Transverse colon (tissue), 4 donors: ENCODE measurements around the gene BPIFB3. TPM values are rescaled to one million over a fixed set of nuclear protein-coding genes. Genes with fewer than 3 reads are reported as not detected.
"Not testable (repeated sequence)": the region's sequence is repeated elsewhere in the genome, so short reads cannot be mapped to it uniquely, and the experiment has no call there.

Source experiments
- DNase-seq: peaks from one replicate; pipeline ENCODE4 v3.0.0-alpha.2; 2019
- H3K27ac ChIP-seq, 4 donors: fragments of 200-600 bp; sonication (generic); 2 replicates each; pipeline ENCODE4 v1.5.1; 2016 to 2018; ENCODE audit warnings: inconsistent platforms in 4 of 4
- H3K27me3 ChIP-seq: fragments of 200-600 bp; sonication (generic); 2 replicates; pipeline ENCODE4 v1.5.1; 2017; ENCODE audit warnings: inconsistent platforms
- H3K36me3 ChIP-seq, 4 donors: fragments of 200-600 bp; sonication (generic); 2 replicates each; pipeline ENCODE4 v1.5.1; 2017 to 2019; ENCODE audit warnings: inconsistent platforms in 4 of 4
- H3K4me1 ChIP-seq, 4 donors: fragments of 200-600 bp; sonication (generic); 2 replicates each; pipeline ENCODE4 v1.5.1; 2017 to 2020; ENCODE audit warnings: inconsistent platforms in 4 of 4
- H3K4me3 ChIP-seq, 4 donors: fragments of 200-600 bp; sonication (generic); 1 replicate in 1 of 4; 2 replicates in 3 of 4; pipeline versions ENCODE4 v1.5.1 to v1.6.1; 2017 to 2019; ENCODE audit warnings: inconsistent platforms in 4 of 4
- H3K9me3 ChIP-seq, 2 donors: fragments of 200-600 bp; sonication (generic); 2 replicates each; pipeline ENCODE4 v1.5.1; 2017 to 2019; ENCODE audit warnings: inconsistent platforms in 2 of 2
- EP300 ChIP-seq: sonication (generic); formaldehyde crosslinking; IDR thresholded peaks from one replicate; pipeline ENCODE4 v1.6.1; 2017; ENCODE audit warnings: antibody characterized with exemption, low read depth
- POLR2A ChIP-seq: fragments of 450-650 bp; IDR thresholded peaks from one replicate; pipeline ENCODE4 v1.6.1; 2016; ENCODE audit warnings: antibody characterized with exemption, mild to moderate bottlenecking, moderate library complexity
- POLR2AphosphoS5 ChIP-seq, 3 donors: sonication (generic); formaldehyde crosslinking; IDR thresholded peaks; one replicate each; pipeline ENCODE4 v1.6.1; 2016; ENCODE audit warnings: antibody characterized with exemption in 3 of 3
- WGBS, 2 donors: methylation state at CpG; one replicate each; pipeline ENCODE4 v1.1.5; 2018; ENCODE audit warnings: low coverage in 1 of 2; 5-methylcytosine and 5-hydroxymethylcytosine counted together
- in situ Hi-C, 4 donors: fragments of 200-750 bp; cut with MboI; loops; one replicate each; pipeline versions ENCODE4 v1.15.0 to v1.15.1; 2017; ENCODE audit warnings: low sequenced_read_pairs in 3 of 4, low pct_ligation_motif_present in 1 of 4, low pct_unique_long_range_greater_than_20kb in 1 of 4
- intact Hi-C: fragments of 100-400 bp; cut with DNase I; formaldehyde crosslinking; loops from one replicate; pipeline ENCODE4 v1.15.1; 2023; ENCODE audit warnings: low total_unique reads
- total RNA-seq, 4 donors: library from RNA; depleted of rRNA; stranded (reverse); fragments of >200 nt; gene quantifications; one replicate each; pipeline ENCODE4 v1.1.0, GENCODE V29; 2016
- TF ChIP-seq, protein P1 (sequence below), 5 experiments: fragments of 200-600 bp in 3 of 5; fragments of 450-650 bp in 2 of 5; sonication (generic) in 3 of 5; IDR thresholded peaks; 1 replicate in 2 of 5; 2 replicates in 3 of 5; pipeline ENCODE4 v1.5.1; 2016 to 2017; ENCODE audit warnings: antibody characterized with exemption in 5 of 5, inconsistent platforms in 3 of 5, mild to moderate bottlenecking in 2 of 5, moderate library complexity in 1 of 5

Gene BPIFB3
- total RNA-seq, 4 donors from 2014 or later: not detected

DNA sequence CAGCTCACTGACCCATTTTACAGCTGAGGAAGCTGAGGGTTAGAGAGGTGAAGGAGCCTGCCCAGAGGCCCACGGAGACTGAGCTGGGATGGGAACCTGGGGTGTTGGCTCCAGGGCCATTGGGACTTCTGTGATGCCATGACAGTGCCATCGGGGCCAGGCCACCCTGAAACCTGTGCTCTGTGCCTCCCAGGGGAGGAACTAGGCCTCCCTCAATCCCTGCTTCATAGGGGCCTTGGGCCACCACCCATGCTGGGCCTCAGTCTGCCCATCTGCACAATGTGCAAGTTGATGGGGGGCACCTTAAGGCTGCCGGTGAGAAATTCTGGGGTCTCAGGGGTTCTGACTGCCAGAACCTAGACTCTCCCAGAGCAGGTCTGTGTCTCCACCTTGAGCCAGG lies 50.6 kb downstream of the BPIFB3 start:
- no peak for DNase-seq
- Histone ChIP-seq H3K4me3 (no peak overlapping the region), H3K36me3 (no peaks in the 10 kb centered on the region), H3K27me3 (no peaks in the 10 kb centered on the region), H3K27ac (no peak overlapping the region), H3K9me3 (no peaks in the 10 kb centered on the region), H3K4me1 (no peaks in the 10 kb centered on the region)
- TF ChIP-seq, protein P1, sequence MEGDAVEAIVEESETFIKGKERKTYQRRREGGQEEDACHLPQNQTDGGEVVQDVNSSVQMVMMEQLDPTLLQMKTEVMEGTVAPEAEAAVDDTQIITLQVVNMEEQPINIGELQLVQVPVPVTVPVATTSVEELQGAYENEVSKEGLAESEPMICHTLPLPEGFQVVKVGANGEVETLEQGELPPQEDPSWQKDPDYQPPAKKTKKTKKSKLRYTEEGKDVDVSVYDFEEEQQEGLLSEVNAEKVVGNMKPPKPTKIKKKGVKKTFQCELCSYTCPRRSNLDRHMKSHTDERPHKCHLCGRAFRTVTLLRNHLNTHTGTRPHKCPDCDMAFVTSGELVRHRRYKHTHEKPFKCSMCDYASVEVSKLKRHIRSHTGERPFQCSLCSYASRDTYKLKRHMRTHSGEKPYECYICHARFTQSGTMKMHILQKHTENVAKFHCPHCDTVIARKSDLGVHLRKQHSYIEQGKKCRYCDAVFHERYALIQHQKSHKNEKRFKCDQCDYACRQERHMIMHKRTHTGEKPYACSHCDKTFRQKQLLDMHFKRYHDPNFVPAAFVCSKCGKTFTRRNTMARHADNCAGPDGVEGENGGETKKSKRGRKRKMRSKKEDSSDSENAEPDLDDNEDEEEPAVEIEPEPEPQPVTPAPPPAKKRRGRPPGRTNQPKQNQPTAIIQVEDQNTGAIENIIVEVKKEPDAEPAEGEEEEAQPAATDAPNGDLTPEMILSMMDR (IDR thresholded peaks at IDR 0.05): no peak
- TF ChIP-seq POLR2A (no peak), EP300 (no peak), POLR2AphosphoS5 (IDR thresholded peaks at IDR 0.05) (no peak)
- WGBS, 2 donors: 66% methylated on average over 3 of the region's 3 CpGs; no CpG with 5 or more reads in 1 of the 2 donors
- intact Hi-C loops (no loop called here), in situ Hi-C loops (no loop called here)

DNA sequence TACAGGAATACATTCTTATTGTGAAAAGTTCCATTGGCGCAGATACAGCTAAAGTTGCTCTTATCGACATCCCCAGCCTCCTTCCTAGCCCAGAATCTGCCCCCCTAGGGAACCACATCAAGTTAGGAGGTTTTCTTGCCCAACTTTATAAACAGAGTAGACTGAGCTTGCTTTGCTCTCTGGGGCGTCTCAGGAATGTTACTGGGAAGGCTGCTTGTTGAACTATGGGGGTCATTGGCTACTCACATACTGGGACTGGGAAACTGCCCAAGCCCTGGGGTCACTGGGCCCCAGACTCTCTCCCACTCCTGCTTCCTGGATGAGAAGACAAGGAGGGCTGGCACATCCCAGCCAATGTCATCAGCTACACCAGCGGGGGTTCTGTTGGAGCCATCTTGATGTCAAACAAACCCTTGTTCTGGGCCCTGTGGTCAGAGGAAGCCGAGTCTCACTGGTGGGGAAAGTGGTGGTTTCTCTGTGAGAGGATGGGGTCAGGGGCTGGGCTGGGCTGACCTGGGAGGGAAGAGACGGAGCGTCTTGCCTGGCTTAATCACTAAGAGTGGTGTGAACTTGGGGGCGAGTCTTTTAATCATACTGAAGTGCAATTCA lies 51.7 kb downstream of the BPIFB3 start:
- DNase-seq: no peak
- 71 to 94% methylated on average over 2 to 8 of the region's 8 CpGs for WGBS, 2 donors

DNA sequence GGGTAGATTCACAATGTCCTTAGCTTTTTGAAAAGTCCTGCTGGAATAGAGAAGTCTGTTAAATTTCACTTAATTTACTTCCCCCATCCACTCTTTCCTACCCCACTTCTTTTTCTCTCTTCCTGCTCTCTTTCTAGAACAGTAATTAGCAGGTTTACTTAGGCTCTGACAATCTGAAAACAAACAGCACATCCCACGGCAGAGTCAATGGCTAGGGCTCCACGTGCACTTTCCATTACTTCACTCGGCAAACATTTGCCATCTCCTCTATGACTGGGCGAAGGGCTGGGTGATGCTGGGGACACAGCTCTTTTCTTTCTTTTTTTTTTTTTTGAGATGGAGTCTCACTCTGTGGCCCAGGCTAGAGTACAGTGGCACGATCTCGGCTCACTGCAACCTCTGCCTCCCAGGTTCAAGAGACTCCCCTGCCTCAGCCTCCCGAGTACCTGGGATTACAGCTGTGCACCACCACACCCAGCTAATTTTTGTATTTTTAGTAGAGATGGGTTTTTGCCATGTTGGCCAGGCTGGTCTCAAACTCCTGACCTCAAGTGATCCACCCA lies 52.4 kb downstream of the BPIFB3 start:
- in situ Hi-C loops, H3K36me3 ChIP-seq, DNase-seq, H3K9me3 ChIP-seq, H3K27ac ChIP-seq, intact Hi-C loops, H3K4me1 ChIP-seq, H3K27me3 ChIP-seq, H3K4me3 ChIP-seq: not testable (repeated sequence)
- WGBS, 2 donors: 42 to 57% methylated on average over 4 to 7 of the region's 7 CpGs

More for the DNA sequence above, 51.7 kb downstream of the BPIFB3 start:
- no peaks in the 10 kb centered on the region for H3K9me3 ChIP-seq
- no peaks in the 10 kb centered on the region for H3K4me1 ChIP-seq
- in situ Hi-C loops: no loop called here
- H3K27ac ChIP-seq: no peak overlapping the region
- H3K4me3 ChIP-seq: no peak overlapping the region
- no peak for TF ChIP-seq EP300
- no peak for TF ChIP-seq POLR2A
- TF ChIP-seq POLR2AphosphoS5 (IDR thresholded peaks at IDR 0.05): no peak
- TF ChIP-seq, protein P1 (IDR thresholded peaks at IDR 0.05): no peak
- no peaks in the 10 kb centered on the region for H3K27me3 ChIP-seq
- intact Hi-C loops: no loop called here
- no peaks in the 10 kb centered on the region for H3K36me3 ChIP-seq

DNA sequence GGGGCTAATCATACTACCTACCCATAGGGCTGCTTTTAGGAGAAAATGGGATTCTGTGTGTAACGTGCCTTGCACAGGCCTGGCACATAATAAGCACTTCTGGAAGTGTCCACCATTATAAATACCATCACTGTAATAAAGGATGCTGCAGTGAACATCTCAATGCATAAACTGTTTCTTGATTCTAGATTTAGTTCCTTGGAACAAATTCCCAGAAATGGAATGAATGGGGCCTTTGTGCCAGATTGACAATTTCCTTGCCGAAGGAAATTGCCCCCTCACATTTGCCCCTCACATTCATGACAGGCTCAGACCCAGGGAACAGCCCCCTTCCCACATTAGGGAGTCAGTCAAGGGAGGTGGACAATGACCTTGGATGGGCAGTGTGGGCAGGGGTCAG lies 55.0 kb downstream of the BPIFB3 start:
- in situ Hi-C loops: no loop called here
- intact Hi-C loops: no loop called here
- H3K27ac ChIP-seq: no peak overlapping the region
- no peak for TF ChIP-seq POLR2A
- TF ChIP-seq, protein P1 (IDR thresholded peaks at IDR 0.05): no peak
- TF ChIP-seq POLR2AphosphoS5 (IDR thresholded peaks at IDR 0.05): no peak
- no peak for TF ChIP-seq EP300
- no peak overlapping the region for H3K4me3 ChIP-seq
- DNase-seq: no peak
- H3K4me1 ChIP-seq: no peaks in the 10 kb centered on the region
- no peaks in the 10 kb centered on the region for H3K9me3 ChIP-seq
- H3K36me3 ChIP-seq: no peaks in the 10 kb centered on the region
- 41% methylated on average over 2 of the region's 2 CpGs; no CpG with 5 or more reads in 1 of the 2 donors for WGBS, 2 donors
- H3K27me3 ChIP-seq: no peaks in the 10 kb centered on the region
